GM19397 (cell line): ENCODE measurements around the gene LILRA6.
"Not testable (repeated sequence)": the region's sequence is repeated elsewhere in the genome, so short reads cannot be mapped to it uniquely, and the experiment has no call there.

Source experiments
- ATAC-seq: cut with Tn5 transposase; IDR thresholded peaks from one replicate; pipeline ENCODE4 v1.9.1; 2021; ENCODE audit warnings: mild to moderate bottlenecking, moderate library complexity; ENCODE audit not compliant: unreplicated experiment

LILRA6 gene

GRCh38 chr19:54208784-54209057 is 33.9 kb downstream of the LILRA6 start:
- no peak for ATAC-seq

- ATAC-seq, result no peak
Measured at GRCh38 chr19:54207983-54208783, 34.4 kb downstream of the LILRA6 start.

- ATAC-seq, result no peak
Measured at GRCh38 chr19:54207676-54207982, 35.0 kb downstream of the LILRA6 start.

GRCh38 chr19:54207193-54207592 is 35.4 kb downstream of the LILRA6 start:
- ATAC-seq, result not testable (repeated sequence)

GRCh38 chr19:54206831-54207177 is 35.8 kb downstream of the LILRA6 start:
- ATAC-seq, result no peak

GRCh38 chr19:54206030-54206830 is 36.4 kb downstream of the LILRA6 start:
- no peak for ATAC-seq

- ATAC-seq, result no peak
Measured at GRCh38 chr19:54204767-54205468, 37.7 kb downstream of the LILRA6 start.

GRCh38 chr19:54203151-54203611 is 39.4 kb downstream of the LILRA6 start:
- no peak for ATAC-seq

- no peak for ATAC-seq
Measured at GRCh38 chr19:54201980-54202379, 40.6 kb downstream of the LILRA6 start.

- no peak for ATAC-seq
Measured at GRCh38 chr19:54201172-54201701, 41.4 kb downstream of the LILRA6 start.

GRCh38 chr19:54199401-54199800 is 43.2 kb downstream of the LILRA6 start:
- no peak for ATAC-seq

GRCh38 chr19:54197121-54197520 is 45.5 kb downstream of the LILRA6 start:
- no peak for ATAC-seq

- ATAC-seq, result no peak
Measured at GRCh38 chr19:54196536-54196935, 46.1 kb downstream of the LILRA6 start.

GRCh38 chr19:54194463-54194862 is 48.1 kb downstream of the LILRA6 start:
- ATAC-seq, result not testable (repeated sequence)

GRCh38 chr19:54193011-54193410 is 49.6 kb downstream of the LILRA6 start:
- no peak for ATAC-seq

- ATAC-seq, result no peak
Measured at GRCh38 chr19:54191811-54192453, 50.7 kb downstream of the LILRA6 start.

- ATAC-seq, result peak; percentile 25
Measured at GRCh38 chr19:54191011-54191810, 51.4 kb downstream of the LILRA6 start, which contains the start of gene TSEN34. TSEN34 (plus strand) TSS chr19:54191308; CDS start chr19:54191365, 57 bp downstream.

GRCh38 chr19:54190503-54191010 is 52.0 kb downstream of the LILRA6 start:
- peak; percentile 45 for ATAC-seq

- ATAC-seq, result peak; percentile 43
Measured at GRCh38 chr19:54189735-54190502, 52.7 kb downstream of the LILRA6 start.
